Heart right ventricle (tissue), 16 donors: ENCODE results near the gene MPP1. TPM values are rescaled to one million over a fixed set of nuclear protein-coding genes. Genes with fewer than 3 reads are reported as not detected.
A peak's percentile ranks its signal among the peaks of the same experiment; 100 is the strongest.

Source experiments
- ATAC-seq, 8 donors: fragments of 200-7000 bp; cut with Tn5 transposase; one replicate each; pipeline ENCODE4 v1.9.1; 2020; ENCODE audit warnings: mild to moderate bottlenecking in 8 of 8, moderate library complexity in 8 of 8, moderate number of reproducible peaks in 1 of 8
- DNase-seq, 2 donors: peaks; one replicate each; pipeline ENCODE4 v3.0.0-alpha.2; 2020
- H3K27ac ChIP-seq, 10 donors: fragments of 200-600 bp; sonication (generic) in 2 of 10; one replicate each; pipeline versions ENCODE4 v1.5.0 to v1.8.0; 2020 to 2022; ENCODE audit warnings: mild to moderate bottlenecking in 3 of 10
- H3K27me3 ChIP-seq, 7 donors: fragments of 200-600 bp; one replicate each; pipeline ENCODE4 v1.8.0; 2021 to 2022; ENCODE audit warnings: mild to moderate bottlenecking in 2 of 7
- H3K36me3 ChIP-seq, 9 donors: fragments of 200-600 bp; sonication (generic) in 1 of 9; one replicate each; pipeline versions ENCODE4 v1.5.0 to v1.8.0; 2020 to 2022; ENCODE audit warnings: mild to moderate bottlenecking in 2 of 9
- H3K4me1 ChIP-seq, 9 donors: fragments of 200-600 bp; sonication (generic) in 1 of 9; one replicate each; pipeline versions ENCODE4 v1.5.0 to v1.8.0; 2020 to 2022; ENCODE audit warnings: mild to moderate bottlenecking in 4 of 9
- H3K4me3 ChIP-seq, 10 donors: fragments of 200-600 bp; sonication (generic) in 2 of 10; one replicate each; pipeline versions ENCODE4 v1.5.0 to v1.8.0; 2020 to 2022; ENCODE audit warnings: mild to moderate bottlenecking in 7 of 10, moderate library complexity in 2 of 10
- H3K9me3 ChIP-seq, 11 donors: fragments of 200-600 bp in 10 of 11; sonication (generic) in 2 of 11; one replicate each; pipeline versions ENCODE4 v1.5.0 to v1.8.0; 2013 to 2022; ENCODE audit warnings: mild to moderate bottlenecking in 2 of 11, control low read depth in 1 of 11, moderate library complexity in 1 of 11
- CTCF ChIP-seq, 9 donors: fragments of 200-600 bp; sonication (generic) in 2 of 9; IDR thresholded peaks; one replicate each; pipeline versions ENCODE4 v1.5.0 to v1.8.0; 2021 to 2022; ENCODE audit warnings: antibody characterized with exemption in 9 of 9, mild to moderate bottlenecking in 5 of 9, moderate library complexity in 1 of 9
- WGBS, 2 donors: extraction: QIAGEN DNeasy Blood & Tissue Kit; methylation state at CpG; one replicate each; pipeline ENCODE4 v1.1.7; 2013; ENCODE audit warnings: inconsistent platforms in 1 of 2; 5-methylcytosine and 5-hydroxymethylcytosine counted together
- intact Hi-C, 10 donors: fragments of 100-400 bp; cut with DNase I; formaldehyde crosslinking; loops; one replicate each; pipeline versions ENCODE4 v1.11.1 to v1.14.2; 2022
- polyA plus RNA-seq, 2 donors: library from polyadenylated mRNA; stranded (reverse); fragments of 200-250 nt; gene quantifications; one replicate each; pipeline ENCODE4 v1.2.3, GENCODE V29; 2013
- total RNA-seq, 10 donors: library from RNA; stranded (reverse); fragmentation: NEBNext Ultra II Directional in 3 of 10; extraction: Animal tissue kit (Norgen Biotek cat#: 25700) in 3 of 10; gene quantifications; one replicate each; pipeline versions ENCODE4 v1.2.1 to v1.2.4, GENCODE V29; 2021 to 2023
- donor health status: Arrhythmogenic right ventricular cardiomyopathy.
- donor health status: ischemic (EF 13 %, LVEDD 7.1; RV severe dilation, severe dysfunction).
- donor health status: healthy with polysubstance abuse.
- donor health status: DM: no; HTN: yes; CAD: no.
- donor health status: DM: no; HTN: no; CAD: no.
- donor health status: ischemic (EF 25% LVEDD 6.9; RV normal size, moderate dysfunction).
- donor health status: ischemic (EF 25% LVEDD 5.7; RV mildly dilated, moderate dysfunction).
- donor health status: healthy.
- donor health status: DM: yes; HTN: yes; CAD: no.
- donor health status: Ischemic cardiomyopathy.
- donor health status: ischemic (EF 35%, LVEDD 5.7; RV mildly dilated, moderate dysfunction).
- donor health status: nonischemic (EF 11% LVEDD 7.7; RV severe dilation, severe dysfunction).
- donor health status: DM: yes; HTN: yes; CAD: no.
- donor health status: PGD.
- donor health status: ischemic (EF 29% LVEDD 5.4; RV normal size, mild dysfunction).
- donor health status: nonischemic (EF 23%, LVEDD 6.1; RV moderate dilation, normal function).

Gene MPP1
- total and polyA plus RNA-seq, 12 donors = 18.4 to 50.6 (median 39.6) TPM

GRCh38 chrX:154761977-154762536 lies 43.2 kb downstream of the MPP1 start:
- DNase-seq (no peak), ATAC-seq (peak in 2 of 8 donors; percentile 15 to 34)
- Histone ChIP-seq H3K27me3 (peaks cover 0 to 9% (median 0%) of the 10 kb centered on the region in 7 donors), H3K4me1 (peaks cover 0 to 21% (median 11%) of the 10 kb centered on the region in 9 donors), H3K36me3 (peaks cover 0 to 26% (median 0%) of the 10 kb centered on the region in 9 donors), H3K27ac (peak overlapping the region in 9 of 10 donors; percentile 9 to 81 (median 74)), H3K9me3 (no peaks in the 10 kb centered on the region), H3K4me3 (peak overlapping the region in 9 of 10 donors; percentile 64 to 82 (median 75))
- TF ChIP-seq CTCF (IDR thresholded peaks at IDR 0.05) = no peak
- intact Hi-C loops = loop anchor here in 1 of 10 donors (2.0 kb wide), 1 partner anchor 43 kb away; the partner anchor contains the start of gene MPP1
- WGBS, 2 donors = 3 to 7% methylated on average over 11 of the region's 11 CpGs

- DNase-seq (no peak), ATAC-seq (no peak)
- H3K27me3 ChIP-seq = peaks cover 0 to 9% (median 0%) of the 10 kb centered on the region in 7 donors
- TF ChIP-seq CTCF (IDR thresholded peaks at IDR 0.05) = no peak
- H3K4me1 ChIP-seq = peaks cover 0 to 11% (median 3%) of the 10 kb centered on the region in 9 donors
- 89 to 95% methylated on average over 4 of the region's 4 CpGs for WGBS, 2 donors
- H3K27ac ChIP-seq = no peak overlapping the region
- H3K4me3 ChIP-seq = no peak overlapping the region
- H3K9me3 ChIP-seq = no peaks in the 10 kb centered on the region
- H3K36me3 ChIP-seq = no peaks in the 10 kb centered on the region
- intact Hi-C loops = no loop called here
Measured at GRCh38 chrX:154758696-154759095, 46.6 kb downstream of the MPP1 start.

GRCh38 chrX:154751669-154752271 lies 53.5 kb downstream of the MPP1 start:
- H3K27ac ChIP-seq = peak overlapping the region; percentile 78 to 96 (median 92)
- peaks cover 0 to 10% (median 0%) of the 10 kb centered on the region in 7 donors for H3K27me3 ChIP-seq
- H3K4me3 ChIP-seq = peak overlapping the region in 8 of 10 donors; percentile 38 to 74 (median 68)
- DNase-seq (peak in 1 of 2 donors; percentile 35), ATAC-seq (peak; percentile 43 to 89 (median 78))
- no peaks in the 10 kb centered on the region for H3K36me3 ChIP-seq
- WGBS, 2 donors = 24 to 38% methylated on average over 9 of the region's 9 CpGs
- intact Hi-C loops = loop anchor here in 1 of 10 donors (5.0 kb wide), 1 partner anchor 34 kb away; no protein-coding TSS in a partner anchor
- no peaks in the 10 kb centered on the region for H3K9me3 ChIP-seq
- H3K4me1 ChIP-seq = peaks cover 0 to 26% (median 14%) of the 10 kb centered on the region in 9 donors
- TF ChIP-seq CTCF (IDR thresholded peaks at IDR 0.05) = no peak

GRCh38 chrX:154751203-154751668 lies 54.0 kb downstream of the MPP1 start:
- 2 to 4% methylated on average over 8 to 17 of the region's 20 CpGs for WGBS, 2 donors
- intact Hi-C loops = loop anchor here in 1 of 10 donors (5.0 kb wide), 1 partner anchor 34 kb away; no protein-coding TSS in a partner anchor
- Histone ChIP-seq H3K27ac (peak overlapping the region; percentile 78 to 96 (median 92)), H3K4me3 (peak overlapping the region in 9 of 10 donors; percentile 38 to 74 (median 67)), H3K4me1 (peaks cover 0 to 30% (median 14%) of the 10 kb centered on the region in 9 donors), H3K36me3 (no peaks in the 10 kb centered on the region), H3K27me3 (peaks cover 0 to 10% (median 0%) of the 10 kb centered on the region in 7 donors), H3K9me3 (no peaks in the 10 kb centered on the region)
- DNase-seq (no peak), ATAC-seq (peak in 7 of 8 donors; percentile 14 to 51 (median 35))
- no peak for TF ChIP-seq CTCF (IDR thresholded peaks at IDR 0.05)
